ENCODE results near the gene RNGTT.
"Not testable (repeated sequence)": the region's sequence is repeated elsewhere in the genome, so short reads cannot be mapped to it uniquely, and the experiment has no call there.

RNGTT gene

DNA sequence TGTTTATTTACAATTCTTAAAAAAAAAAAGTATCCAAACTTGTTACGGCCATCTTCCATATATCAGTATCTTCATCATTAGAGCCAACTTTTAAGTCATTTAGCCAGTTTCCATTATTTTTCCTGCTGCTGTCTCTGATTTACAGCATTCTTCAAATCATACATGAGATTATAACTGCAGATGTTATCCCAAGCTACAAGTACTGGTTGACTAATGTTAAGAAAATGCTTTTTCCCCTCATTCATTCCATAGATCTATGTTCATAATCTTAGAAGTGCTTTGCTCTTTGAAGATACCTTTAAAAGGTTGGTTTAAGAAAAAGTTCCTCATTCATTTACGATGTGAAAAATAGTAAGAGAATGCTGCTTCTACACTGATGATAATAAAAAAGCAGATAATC is 158.7 kb downstream of the RNGTT start:
- H3K27ac ChIP-seq: no peak overlapping the region
- TF ChIP-seq, protein P1, sequence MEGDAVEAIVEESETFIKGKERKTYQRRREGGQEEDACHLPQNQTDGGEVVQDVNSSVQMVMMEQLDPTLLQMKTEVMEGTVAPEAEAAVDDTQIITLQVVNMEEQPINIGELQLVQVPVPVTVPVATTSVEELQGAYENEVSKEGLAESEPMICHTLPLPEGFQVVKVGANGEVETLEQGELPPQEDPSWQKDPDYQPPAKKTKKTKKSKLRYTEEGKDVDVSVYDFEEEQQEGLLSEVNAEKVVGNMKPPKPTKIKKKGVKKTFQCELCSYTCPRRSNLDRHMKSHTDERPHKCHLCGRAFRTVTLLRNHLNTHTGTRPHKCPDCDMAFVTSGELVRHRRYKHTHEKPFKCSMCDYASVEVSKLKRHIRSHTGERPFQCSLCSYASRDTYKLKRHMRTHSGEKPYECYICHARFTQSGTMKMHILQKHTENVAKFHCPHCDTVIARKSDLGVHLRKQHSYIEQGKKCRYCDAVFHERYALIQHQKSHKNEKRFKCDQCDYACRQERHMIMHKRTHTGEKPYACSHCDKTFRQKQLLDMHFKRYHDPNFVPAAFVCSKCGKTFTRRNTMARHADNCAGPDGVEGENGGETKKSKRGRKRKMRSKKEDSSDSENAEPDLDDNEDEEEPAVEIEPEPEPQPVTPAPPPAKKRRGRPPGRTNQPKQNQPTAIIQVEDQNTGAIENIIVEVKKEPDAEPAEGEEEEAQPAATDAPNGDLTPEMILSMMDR (conservative IDR thresholded peaks at IDR 0.05): no peak
- no peak for TF ChIP-seq ZFX (IDR thresholded peaks at IDR 0.05)

DNA sequence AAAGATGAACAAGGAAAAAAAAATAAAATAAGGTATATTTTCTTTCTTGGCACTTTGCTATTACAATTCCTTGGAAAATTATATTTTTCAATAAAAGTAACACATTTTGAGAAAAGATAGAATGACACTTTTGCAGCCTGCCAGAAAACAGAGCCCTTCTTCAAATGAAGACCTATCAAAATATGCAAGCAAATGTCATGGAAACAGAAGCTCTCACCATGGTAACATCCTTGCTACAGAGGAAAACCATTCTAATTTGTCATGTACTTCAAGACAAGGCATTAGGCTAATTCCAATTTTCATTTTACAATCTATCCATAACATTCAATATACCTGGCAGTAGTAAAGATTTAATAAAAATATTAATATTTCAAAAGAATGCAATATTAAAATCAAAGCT is 177.9 kb downstream of the RNGTT start:
- H3K27ac ChIP-seq: no peak overlapping the region
- no peak for TF ChIP-seq ZFX (IDR thresholded peaks at IDR 0.05)
- TF ChIP-seq, protein P1 (conservative IDR thresholded peaks at IDR 0.05): no peak

DNA sequence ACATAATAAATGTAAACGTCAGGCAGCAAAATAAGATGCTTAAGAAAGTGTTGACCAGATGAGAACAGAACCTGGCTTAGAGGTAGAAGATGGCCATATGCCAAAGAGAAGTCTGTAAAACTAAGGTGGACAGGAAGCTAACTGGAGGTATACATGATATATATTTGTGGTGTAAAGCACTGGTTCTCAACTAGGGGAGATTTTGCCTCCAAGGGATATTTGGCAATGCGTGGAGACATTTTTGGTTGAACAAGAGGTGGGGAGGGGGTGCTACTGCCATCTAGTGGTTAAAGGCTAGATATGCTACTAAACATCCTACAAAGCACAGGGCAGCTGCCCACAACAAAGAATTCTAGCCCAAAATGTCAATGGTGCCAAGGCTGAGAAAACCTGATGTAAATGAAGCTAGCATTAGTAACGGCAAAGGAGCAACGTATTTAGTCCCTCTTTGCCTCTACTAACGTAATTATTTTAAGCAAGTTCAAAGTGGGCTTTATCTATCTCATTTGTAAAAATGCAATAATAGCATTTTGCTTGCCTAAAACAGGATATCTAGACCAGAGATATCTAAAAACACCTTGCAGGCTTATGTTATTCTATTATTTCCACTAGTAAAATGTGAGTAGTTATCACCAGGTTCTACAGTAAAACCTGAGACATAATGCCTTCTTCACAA is 182.6 kb downstream of the RNGTT start:
- no peak overlapping the region for H3K27ac ChIP-seq
- no peak for TF ChIP-seq ZFX (IDR thresholded peaks at IDR 0.05)
- TF ChIP-seq, protein P1 (conservative IDR thresholded peaks at IDR 0.05): peak; percentile 55

DNA sequence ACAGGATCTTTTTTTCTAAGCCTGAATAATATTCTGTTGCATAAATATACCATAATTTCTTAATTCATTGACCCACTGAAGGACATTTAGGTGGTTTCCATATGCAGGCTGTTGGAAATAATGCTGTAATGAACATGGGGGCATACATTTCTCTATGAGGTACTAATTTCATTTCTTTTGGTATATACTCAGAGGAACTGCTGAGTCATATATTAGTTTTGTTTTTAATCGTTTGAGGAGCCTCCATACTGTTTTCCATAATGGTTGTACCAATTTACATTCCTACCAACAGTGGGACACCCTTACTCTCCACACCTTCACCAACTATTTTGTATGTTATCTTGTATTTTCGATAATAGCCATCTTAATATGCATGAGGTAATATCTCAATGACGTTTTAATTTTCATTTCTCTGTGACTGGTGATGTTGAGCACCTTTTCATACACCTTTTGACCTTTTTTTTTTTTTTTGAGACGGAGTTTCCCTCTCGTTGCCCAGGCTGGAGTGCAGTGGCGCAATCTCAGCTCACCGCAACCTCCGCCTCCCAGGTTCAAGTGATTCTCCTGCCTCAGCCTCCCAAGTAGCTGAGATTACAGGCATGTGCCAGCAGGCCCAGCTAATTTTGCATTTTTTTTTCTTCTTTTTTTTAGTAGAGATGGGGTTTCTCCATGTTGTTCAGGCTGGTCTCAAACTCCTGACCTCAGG is 187.4 kb downstream of the RNGTT start:
- TF ChIP-seq, protein P1 (conservative IDR thresholded peaks at IDR 0.05): no peak
- no peak for TF ChIP-seq ZFX (IDR thresholded peaks at IDR 0.05)
- no peak overlapping the region for H3K27ac ChIP-seq

GRCh38 chr6:88768114-88768513 is 195.3 kb downstream of the RNGTT start:
- H3K27ac ChIP-seq: not testable (repeated sequence)

DNA sequence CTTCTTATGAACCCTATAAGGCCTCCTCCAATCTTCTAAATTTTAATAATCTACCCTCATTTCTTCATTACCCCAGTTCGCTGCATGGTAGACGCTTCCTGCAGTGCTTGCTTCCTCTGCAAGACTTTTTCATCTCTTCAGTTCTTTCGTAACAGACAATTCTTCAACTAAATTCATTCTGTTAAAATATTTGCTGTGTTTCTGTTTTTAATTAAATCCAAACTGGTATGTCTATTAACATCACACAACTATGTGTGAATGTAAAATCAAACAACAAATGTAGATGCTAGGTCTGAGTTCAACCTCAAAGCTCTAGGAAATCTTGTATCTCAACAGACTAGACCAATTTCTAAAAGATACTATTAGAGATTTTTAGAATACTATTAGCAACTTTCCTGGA is 199.3 kb downstream of the RNGTT start:
- TF ChIP-seq, protein P1 (conservative IDR thresholded peaks at IDR 0.05): no peak
- no peak for TF ChIP-seq ZFX (IDR thresholded peaks at IDR 0.05)
- no peak overlapping the region for H3K27ac ChIP-seq

- no peak for TF ChIP-seq ZFX (IDR thresholded peaks at IDR 0.05)
- TF ChIP-seq, protein P1 (conservative IDR thresholded peaks at IDR 0.05): no peak
- no peak overlapping the region for H3K27ac ChIP-seq
Measured at GRCh38 chr6:88763160-88763559, 200.3 kb downstream of the RNGTT start.

All from C4-2B (cell line).